Measurements from ENCODE around the gene WFIKKN2.

GRCh38 chr17:50835301-50836234, at the start of gene WFIKKN2:
- TF ChIP-seq POLR2A (IDR thresholded peaks at IDR 0.05; ENCODE audit: low read depth) (no peak), CTCF (IDR thresholded peaks at IDR 0.05) (no peak), EP300 (IDR thresholded peaks at IDR 0.05) (no peak), POLR2AphosphoS5 (IDR thresholded peaks at IDR 0.05) (no peak)

Data from esophagus muscularis mucosa (tissue), 4 donors.